AG08396 (cell line): ENCODE data around the gene ADAP1.
A peak's percentile ranks its signal among the peaks of the same experiment; 100 is the strongest.
"Not testable (repeated sequence)": the region's sequence is repeated elsewhere in the genome, so short reads cannot be mapped to it uniquely, and the experiment has no call there.

Source experiments
- DNase-seq: peaks from one replicate; pipeline ENCODE4 v3.0.0; 2012; ENCODE audit warnings: low spot score, mixed read lengths

ADAP1 gene

GRCh38 chr7:954330-955238, at the start of gene ADAP1:
Gene ADAP1 (minus strand): TSS chr7:954680. CDS start chr7:954477, 203 bp downstream.
- DNase-seq = peak; percentile 77

GRCh38 chr7:1002445-1002844, 48.0 kb upstream of the ADAP1 start:
- not testable (repeated sequence) for DNase-seq

- not testable (repeated sequence) for DNase-seq
Observed at GRCh38 chr7:1002026-1002425, 47.5 kb upstream of the ADAP1 start.

- DNase-seq = not testable (repeated sequence)
Observed at GRCh38 chr7:1001069-1001770, 46.7 kb upstream of the ADAP1 start.

- no peak for DNase-seq
Observed at GRCh38 chr7:999941-1000935, 45.8 kb upstream of the ADAP1 start.

GRCh38 chr7:999149-999879, 44.8 kb upstream of the ADAP1 start:
- DNase-seq = no peak

- no peak for DNase-seq
Observed at GRCh38 chr7:997404-998395, 43.2 kb upstream of the ADAP1 start.

GRCh38 chr7:996079-996872, 41.8 kb upstream of the ADAP1 start:
- no peak for DNase-seq

- no peak for DNase-seq
Observed at GRCh38 chr7:995571-995970, 41.1 kb upstream of the ADAP1 start.

GRCh38 chr7:994592-995308, 40.3 kb upstream of the ADAP1 start:
- DNase-seq = no peak

GRCh38 chr7:992709-993607, 38.5 kb upstream of the ADAP1 start:
- DNase-seq = peak; percentile 92

- DNase-seq = no peak
Observed at GRCh38 chr7:991729-992656, 37.5 kb upstream of the ADAP1 start.

GRCh38 chr7:990933-991728, 36.7 kb upstream of the ADAP1 start:
- DNase-seq = no peak

GRCh38 chr7:990352-990932, 36.0 kb upstream of the ADAP1 start:
- DNase-seq = no peak

- DNase-seq = no peak
Observed at GRCh38 chr7:988963-989529, 34.6 kb upstream of the ADAP1 start.
